ENCODE measurements around the gene RPTN.

RPTN gene

DNA sequence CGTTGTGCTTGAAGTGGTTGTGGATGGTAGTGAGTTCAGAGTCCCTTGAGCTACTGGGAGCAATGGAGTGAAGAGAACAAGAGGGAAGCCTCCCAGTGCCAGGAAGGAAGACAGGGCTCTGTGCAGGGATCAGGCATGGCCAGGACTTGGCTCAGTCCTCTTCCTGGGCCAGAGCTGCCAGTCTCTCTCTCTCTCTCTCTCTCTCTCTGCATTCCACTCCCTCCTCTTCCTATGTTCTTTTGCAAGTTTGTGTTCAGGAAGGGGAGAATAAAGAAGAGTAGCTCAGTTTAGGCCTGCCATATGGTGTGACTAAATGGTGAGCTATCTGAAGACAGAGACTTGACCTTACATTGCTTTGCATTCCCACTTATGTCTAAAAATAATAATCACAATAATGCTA lies 20.5 kb upstream of the RPTN start:
- TF ChIP-seq, protein P1, sequence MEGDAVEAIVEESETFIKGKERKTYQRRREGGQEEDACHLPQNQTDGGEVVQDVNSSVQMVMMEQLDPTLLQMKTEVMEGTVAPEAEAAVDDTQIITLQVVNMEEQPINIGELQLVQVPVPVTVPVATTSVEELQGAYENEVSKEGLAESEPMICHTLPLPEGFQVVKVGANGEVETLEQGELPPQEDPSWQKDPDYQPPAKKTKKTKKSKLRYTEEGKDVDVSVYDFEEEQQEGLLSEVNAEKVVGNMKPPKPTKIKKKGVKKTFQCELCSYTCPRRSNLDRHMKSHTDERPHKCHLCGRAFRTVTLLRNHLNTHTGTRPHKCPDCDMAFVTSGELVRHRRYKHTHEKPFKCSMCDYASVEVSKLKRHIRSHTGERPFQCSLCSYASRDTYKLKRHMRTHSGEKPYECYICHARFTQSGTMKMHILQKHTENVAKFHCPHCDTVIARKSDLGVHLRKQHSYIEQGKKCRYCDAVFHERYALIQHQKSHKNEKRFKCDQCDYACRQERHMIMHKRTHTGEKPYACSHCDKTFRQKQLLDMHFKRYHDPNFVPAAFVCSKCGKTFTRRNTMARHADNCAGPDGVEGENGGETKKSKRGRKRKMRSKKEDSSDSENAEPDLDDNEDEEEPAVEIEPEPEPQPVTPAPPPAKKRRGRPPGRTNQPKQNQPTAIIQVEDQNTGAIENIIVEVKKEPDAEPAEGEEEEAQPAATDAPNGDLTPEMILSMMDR (IDR thresholded peaks at IDR 0.05; ENCODE audit: insufficient read depth, low read depth, low read length, missing control alignments): no peak
- no peak overlapping the region for H3K4me3 ChIP-seq (ENCODE audit: low read length)
- peak; percentile 62 for DNase-seq (ENCODE audit: low read depth)

- TF ChIP-seq, protein P1 (IDR thresholded peaks at IDR 0.05; ENCODE audit: insufficient read depth, low read depth, low read length, missing control alignments): no peak
- DNase-seq (ENCODE audit: low read depth): no peak
- no peak overlapping the region for H3K4me3 ChIP-seq (ENCODE audit: low read length)
These were observed 11.4 kb upstream of the RPTN start for GRCh38 chr1:152170287-152170905.

DNA sequence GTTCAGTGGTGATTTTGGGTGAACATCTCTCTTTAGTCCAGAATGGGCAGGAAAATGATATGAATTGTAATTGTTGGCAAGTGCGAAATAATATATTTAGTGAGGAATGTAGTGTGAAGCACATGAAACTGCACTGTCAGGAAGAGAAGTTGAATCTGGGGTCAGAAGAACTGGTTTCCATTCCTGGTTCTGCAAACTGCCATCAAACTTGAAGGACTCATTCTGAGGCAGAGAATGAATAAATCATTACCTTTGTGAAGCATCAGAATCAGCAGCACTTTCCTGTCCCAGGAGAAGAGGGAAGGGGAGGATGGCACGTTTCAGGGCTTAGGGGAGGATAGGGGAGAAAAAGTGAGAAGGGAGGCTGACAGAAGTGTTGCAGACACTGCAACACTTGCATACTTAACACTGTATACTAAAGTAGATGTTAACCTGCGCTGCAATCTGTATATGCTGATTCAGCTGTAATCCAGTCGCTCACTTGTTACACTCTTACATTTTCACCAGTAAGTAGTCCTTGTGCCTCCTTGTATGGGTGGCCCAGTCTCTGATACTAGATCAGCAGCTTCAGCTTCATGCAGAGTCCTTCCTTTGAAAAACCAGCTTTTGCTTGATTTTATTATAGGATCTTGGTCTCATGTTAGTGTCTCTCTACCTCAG lies 10.5 kb upstream of the RPTN start:
- TF ChIP-seq, protein P1 (IDR thresholded peaks at IDR 0.05; ENCODE audit: insufficient read depth, low read depth, low read length, missing control alignments): no peak
- H3K4me3 ChIP-seq (ENCODE audit: low read length): no peak overlapping the region
- DNase-seq (ENCODE audit: low read depth): no peak

GRCh38 chr1:152168535-152168868 lies 9.5 kb upstream of the RPTN start:
- TF ChIP-seq, protein P1 (IDR thresholded peaks at IDR 0.05; ENCODE audit: insufficient read depth, low read depth, low read length, missing control alignments): no peak
- DNase-seq (ENCODE audit: low read depth): no peak
- H3K4me3 ChIP-seq (ENCODE audit: low read length): no peak overlapping the region

- TF ChIP-seq, protein P1 (IDR thresholded peaks at IDR 0.05; ENCODE audit: insufficient read depth, low read depth, low read length, missing control alignments): no peak
- no peak overlapping the region for H3K4me3 ChIP-seq (ENCODE audit: low read length)
- peak; percentile 99 for DNase-seq (ENCODE audit: low read depth)
These were observed 9.0 kb upstream of the RPTN start for GRCh38 chr1:152167835-152168534.

DNA sequence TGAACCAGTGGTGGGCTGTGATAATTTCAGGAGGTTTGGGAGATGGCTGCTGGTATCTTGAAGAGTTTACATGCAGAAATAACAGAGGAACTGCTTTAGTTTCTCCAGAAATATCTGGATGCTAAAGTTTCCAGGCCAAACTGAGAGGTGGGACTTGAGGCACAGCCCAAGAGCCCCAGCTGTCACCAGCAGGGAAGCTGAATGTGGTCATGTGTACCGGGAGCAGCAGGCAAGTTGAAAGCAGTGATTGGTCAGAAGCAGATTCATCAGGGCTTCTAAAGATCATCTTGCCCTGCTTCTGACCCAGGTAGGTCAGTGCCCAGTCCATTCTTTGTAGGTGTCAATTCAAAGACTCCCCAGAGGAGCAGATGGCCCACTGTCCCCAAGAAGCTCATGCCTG lies 7.9 kb upstream of the RPTN start:
- TF ChIP-seq, protein P1 (IDR thresholded peaks at IDR 0.05; ENCODE audit: insufficient read depth, low read depth, low read length, missing control alignments): no peak
- no peak for DNase-seq (ENCODE audit: low read depth)
- no peak overlapping the region for H3K4me3 ChIP-seq (ENCODE audit: low read length)

Data from epithelial cell of esophagus (primary cell).